ENCODE results near the gene MTCL1.

DNA sequence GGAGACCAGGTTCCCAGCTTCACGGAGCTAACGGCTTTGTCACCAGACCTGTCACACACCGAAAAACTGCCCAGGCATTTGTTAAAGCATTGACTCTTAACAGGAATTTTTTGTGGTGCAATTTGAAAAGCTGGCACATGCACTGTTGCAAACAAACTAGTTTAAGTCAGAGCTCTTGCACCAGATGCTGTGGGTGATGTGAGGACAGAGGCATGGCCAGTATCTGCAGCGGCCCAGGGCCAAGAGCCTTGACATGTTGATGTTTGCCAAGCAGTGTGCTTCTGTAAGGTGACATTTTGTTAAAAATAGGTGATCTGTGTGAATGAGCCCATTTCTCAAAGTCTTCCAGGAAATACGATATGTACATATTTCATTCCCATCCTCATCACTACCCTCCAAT, 142.5 kb downstream of the MTCL1 start:
- TF ChIP-seq, protein P1, sequence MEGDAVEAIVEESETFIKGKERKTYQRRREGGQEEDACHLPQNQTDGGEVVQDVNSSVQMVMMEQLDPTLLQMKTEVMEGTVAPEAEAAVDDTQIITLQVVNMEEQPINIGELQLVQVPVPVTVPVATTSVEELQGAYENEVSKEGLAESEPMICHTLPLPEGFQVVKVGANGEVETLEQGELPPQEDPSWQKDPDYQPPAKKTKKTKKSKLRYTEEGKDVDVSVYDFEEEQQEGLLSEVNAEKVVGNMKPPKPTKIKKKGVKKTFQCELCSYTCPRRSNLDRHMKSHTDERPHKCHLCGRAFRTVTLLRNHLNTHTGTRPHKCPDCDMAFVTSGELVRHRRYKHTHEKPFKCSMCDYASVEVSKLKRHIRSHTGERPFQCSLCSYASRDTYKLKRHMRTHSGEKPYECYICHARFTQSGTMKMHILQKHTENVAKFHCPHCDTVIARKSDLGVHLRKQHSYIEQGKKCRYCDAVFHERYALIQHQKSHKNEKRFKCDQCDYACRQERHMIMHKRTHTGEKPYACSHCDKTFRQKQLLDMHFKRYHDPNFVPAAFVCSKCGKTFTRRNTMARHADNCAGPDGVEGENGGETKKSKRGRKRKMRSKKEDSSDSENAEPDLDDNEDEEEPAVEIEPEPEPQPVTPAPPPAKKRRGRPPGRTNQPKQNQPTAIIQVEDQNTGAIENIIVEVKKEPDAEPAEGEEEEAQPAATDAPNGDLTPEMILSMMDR (IDR thresholded peaks at IDR 0.05): no peak
- no peak for TF ChIP-seq POLR2A (IDR thresholded peaks at IDR 0.05)
